ENCODE measurements around the gene PKP3.
A peak's percentile ranks its signal among the peaks of the same experiment; 100 is the strongest.
"Not testable (repeated sequence)": the region's sequence is repeated elsewhere in the genome, so short reads cannot be mapped to it uniquely, and the experiment has no call there.

PKP3 gene

GRCh38 chr11:379205-380094 lies 14.6 kb upstream of the PKP3 start:
- DNase-seq, result no peak

- no peak for DNase-seq
Measured at GRCh38 chr11:380095-380480, 13.9 kb upstream of the PKP3 start.

- no peak for DNase-seq
Measured at GRCh38 chr11:380491-380890, 13.5 kb upstream of the PKP3 start.

GRCh38 chr11:380996-381395 lies 13.0 kb upstream of the PKP3 start:
- DNase-seq, result no peak

GRCh38 chr11:381501-382072 lies 12.4 kb upstream of the PKP3 start:
- no peak for DNase-seq

- no peak for DNase-seq
Measured at GRCh38 chr11:382081-382629, 11.9 kb upstream of the PKP3 start.

- DNase-seq, result no peak
Measured at GRCh38 chr11:383431-383830, 10.6 kb upstream of the PKP3 start.

GRCh38 chr11:384511-384910 lies 9.5 kb upstream of the PKP3 start:
- DNase-seq, result no peak

GRCh38 chr11:385594-386351 lies 8.2 kb upstream of the PKP3 start:
- no peak for DNase-seq

- no peak for DNase-seq
Measured at GRCh38 chr11:386483-386882, 7.5 kb upstream of the PKP3 start.

GRCh38 chr11:387193-387793 lies 6.7 kb upstream of the PKP3 start:
- no peak for DNase-seq

- not testable (repeated sequence) for DNase-seq
Measured at GRCh38 chr11:389369-389768, 4.6 kb upstream of the PKP3 start.

- peak; percentile 19 to 29 for DNase-seq
Measured at GRCh38 chr11:390175-390574, 3.8 kb upstream of the PKP3 start.

- no peak for DNase-seq
Measured at GRCh38 chr11:391117-392017, 2.6 kb upstream of the PKP3 start.

GRCh38 chr11:392102-392777 lies 1.8 kb upstream of the PKP3 start:
- DNase-seq, result no peak

GRCh38 chr11:393219-394033 lies 583 bp upstream of the PKP3 start:
- DNase-seq, result no peak

- DNase-seq, result no peak
Measured at GRCh38 chr11:394858-395655, 1.0 kb downstream of the PKP3 start.

GRCh38 chr11:395866-396265 lies 1.9 kb downstream of the PKP3 start:
- no peak for DNase-seq

- peak; percentile 48 to 64 for DNase-seq
Measured at GRCh38 chr11:396511-396947, 2.5 kb downstream of the PKP3 start.

Measured in NCI-H524 (cell line).